HG02943 (cell line): ENCODE measurements around the gene MARCHF9.

Experiments
- ATAC-seq: cut with Tn5 transposase; IDR thresholded peaks from one replicate; pipeline ENCODE4 v1.9.1; 2021; ENCODE audit warnings: mild to moderate bottlenecking, low read depth, moderate library complexity; ENCODE audit not compliant: unreplicated experiment

MARCHF9 gene

DNA sequence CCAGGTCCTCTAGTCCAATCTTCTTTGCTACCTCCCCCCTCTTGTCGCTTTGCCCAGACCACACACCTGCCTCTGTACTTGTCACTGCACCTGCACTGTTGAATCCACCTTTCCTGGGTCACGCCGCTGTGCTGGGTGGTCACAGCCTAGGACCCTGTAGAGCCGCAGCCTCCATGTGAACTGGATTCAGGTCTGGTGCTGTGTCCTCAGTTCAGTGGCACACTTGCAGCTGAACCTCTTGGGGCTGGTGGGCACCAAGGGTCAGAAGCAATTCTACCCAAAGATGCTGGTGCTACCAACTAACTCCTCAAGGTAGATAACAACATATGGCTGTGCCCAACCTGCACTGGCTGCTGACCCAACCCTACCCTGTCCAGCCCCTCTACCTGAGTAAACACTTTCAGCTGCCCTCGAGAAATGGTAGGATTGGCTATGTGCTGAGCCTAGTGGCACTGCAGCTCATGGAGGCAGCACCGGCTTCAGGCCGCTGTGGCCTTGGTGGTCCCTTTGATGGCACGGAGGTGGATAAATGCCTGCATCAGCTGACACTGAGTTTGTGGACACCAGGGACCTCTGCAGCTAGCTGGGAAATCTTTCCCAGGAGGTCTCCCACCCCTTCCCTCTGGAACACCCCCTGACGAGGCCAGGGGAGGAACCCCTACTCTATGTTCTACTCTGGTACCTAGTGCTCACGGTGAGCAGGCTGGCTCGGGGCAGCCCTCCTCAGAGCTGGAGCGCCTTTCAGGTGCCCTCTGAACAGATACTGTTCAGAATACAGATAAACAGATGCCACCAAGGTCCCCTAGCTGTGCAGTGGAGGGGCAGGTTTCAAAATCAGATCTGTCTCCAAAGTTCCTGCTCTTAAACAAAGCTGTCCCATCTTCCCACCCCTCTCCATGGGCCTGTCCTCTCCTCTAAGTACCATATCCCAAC, 30.6 kb upstream of the MARCHF9 start:
- ATAC-seq = no peak

DNA sequence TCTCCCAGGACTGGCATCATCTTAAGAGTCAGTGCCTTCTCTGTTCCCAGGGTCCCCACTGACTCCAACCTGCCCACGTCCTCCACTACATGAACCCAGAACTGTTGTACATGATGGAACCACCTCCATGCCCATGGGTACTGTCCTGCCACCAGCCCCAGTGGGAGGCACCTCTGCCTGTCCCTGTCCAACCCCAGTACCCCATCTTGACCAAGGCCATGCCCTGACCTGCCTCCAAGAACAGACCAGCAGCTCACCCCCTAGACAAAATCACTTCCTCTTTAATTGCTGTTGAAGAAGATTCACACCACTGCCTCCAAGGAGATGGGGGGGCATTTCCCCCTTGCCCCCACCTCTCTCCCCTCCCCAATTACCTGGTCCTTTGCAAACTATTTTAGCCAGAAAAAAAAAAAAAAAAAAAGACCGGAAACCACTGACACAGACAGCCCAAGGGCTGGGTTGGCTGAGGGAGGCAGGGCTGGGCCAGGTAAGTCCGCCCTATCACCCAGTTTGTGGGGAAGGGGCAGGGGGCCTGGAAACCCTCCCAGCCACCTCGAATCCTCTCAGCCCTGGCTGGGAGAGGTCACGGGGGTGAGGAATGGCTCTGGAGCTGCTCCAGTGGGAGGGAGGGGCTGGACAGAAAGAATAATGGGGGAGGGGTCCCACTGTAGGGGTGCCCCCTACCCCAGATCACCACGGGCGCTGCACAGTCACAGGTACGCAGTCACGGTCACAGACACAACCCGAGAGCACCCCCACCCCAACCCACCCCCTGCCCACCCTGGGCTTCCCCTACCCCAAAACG, 29.8 kb upstream of the MARCHF9 start:
- no peak for ATAC-seq

GRCh38 chr12:57725851-57726150, 29.1 kb upstream of the MARCHF9 start:
- ATAC-seq = no peak

DNA sequence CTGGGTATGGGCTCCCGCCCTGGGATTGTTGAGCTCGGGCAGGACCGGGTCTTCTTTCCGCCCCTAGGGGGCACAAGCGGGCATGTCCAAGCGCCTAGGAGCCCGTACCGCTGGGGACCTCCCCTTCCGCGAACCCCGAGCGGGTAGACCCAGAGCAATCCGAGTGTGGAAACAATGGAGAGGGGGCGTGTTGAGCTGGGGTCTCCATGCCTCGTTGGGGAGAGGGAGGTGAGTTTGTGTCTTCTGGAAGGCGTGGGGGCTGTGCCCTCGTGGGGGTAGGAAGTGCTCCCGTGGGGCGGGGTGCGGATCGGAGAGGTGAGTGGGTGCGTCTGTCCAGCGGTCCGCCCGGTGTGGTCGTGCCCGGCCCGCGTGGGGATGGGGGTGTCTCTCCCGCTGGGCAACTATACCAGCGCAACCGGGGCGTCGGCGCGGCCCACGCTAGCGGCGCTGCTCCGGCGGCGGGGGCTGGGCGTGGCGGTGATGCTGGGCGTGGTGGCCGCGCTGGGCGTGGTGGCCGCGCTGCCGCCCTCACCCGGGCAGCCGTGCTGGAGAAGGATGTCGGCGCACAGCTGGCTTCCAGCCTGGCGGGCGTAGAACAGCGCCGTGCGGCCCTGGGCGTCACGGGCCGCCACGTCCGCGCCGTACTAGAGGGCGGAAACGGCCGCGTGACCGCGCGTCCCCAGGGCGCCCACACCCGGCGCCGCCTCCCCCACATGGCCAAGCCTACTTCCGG, 28.6 kb upstream of the MARCHF9 start:
- no peak for ATAC-seq

DNA sequence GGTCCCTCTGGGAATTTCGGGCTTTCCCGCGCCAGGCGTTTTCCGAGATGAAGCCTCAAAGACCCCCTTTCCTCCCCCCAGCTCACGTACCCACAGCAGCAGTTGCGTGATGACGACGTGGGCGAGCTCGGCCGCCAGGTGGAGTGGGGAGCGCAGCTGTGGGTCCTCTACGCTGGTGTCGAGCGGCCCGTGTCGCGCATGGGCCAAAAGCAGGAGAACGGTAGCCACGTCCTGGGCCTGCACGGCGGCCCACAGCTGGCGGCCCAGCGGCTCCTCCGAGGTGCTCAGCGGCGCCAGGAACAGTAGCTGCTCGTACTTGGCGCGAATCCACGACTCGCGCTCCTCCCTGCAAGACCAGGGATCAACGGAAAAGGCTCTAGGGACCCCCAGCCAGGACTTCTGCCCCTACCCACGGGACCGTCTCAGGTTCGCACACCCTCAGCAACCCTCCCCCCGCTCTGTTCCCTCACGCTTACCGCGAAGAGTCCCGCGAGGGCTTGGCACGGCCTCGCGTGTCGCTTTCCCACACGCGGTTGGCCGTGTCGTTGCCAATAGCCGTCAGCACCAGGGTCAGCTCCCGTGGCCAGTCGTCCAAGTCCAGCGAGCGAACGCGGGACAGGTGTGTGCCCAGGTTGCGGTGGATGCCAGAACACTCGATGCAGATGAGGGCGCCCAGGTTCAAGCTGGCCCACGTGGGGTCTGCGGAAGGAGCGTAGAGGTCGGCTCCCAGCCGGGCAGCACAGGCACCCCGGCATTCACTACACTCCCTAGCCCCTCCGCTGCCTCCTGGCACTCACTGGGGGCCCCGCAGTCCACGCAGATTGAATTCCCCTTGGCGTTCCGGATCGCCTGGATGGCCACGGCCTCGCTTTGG, 27.8 kb upstream of the MARCHF9 start:
- ATAC-seq = no peak

- no peak for ATAC-seq
These were observed 27.0 kb upstream of the MARCHF9 start for GRCh38 chr12:57727758-57728395.

DNA sequence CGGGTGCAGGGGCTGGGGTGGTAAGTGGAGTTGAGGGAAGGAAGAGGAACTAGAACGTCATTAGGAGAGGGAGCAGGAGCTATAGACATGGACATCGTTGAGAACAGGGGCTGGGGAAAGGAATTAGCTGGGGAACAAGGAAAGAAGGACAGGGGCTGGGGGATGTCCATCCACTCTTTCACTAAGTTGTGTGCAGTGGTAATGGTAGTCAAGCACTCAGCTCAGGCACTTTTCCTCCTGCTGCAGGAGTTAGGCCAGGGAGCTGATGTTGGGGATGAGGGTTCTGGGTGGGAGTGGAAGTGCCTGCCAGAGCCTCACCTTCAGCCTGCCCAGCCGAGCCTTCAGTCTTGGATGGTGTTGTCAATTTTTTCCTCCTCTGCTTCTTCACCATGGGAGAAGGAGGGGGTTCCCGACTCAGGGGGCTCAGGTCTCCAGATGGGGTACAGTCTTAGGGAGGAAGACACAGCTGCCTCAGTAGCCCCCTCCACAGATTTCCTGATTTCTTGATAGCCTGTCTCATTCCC, 25.5 kb upstream of the MARCHF9 start:
- ATAC-seq = no peak

DNA sequence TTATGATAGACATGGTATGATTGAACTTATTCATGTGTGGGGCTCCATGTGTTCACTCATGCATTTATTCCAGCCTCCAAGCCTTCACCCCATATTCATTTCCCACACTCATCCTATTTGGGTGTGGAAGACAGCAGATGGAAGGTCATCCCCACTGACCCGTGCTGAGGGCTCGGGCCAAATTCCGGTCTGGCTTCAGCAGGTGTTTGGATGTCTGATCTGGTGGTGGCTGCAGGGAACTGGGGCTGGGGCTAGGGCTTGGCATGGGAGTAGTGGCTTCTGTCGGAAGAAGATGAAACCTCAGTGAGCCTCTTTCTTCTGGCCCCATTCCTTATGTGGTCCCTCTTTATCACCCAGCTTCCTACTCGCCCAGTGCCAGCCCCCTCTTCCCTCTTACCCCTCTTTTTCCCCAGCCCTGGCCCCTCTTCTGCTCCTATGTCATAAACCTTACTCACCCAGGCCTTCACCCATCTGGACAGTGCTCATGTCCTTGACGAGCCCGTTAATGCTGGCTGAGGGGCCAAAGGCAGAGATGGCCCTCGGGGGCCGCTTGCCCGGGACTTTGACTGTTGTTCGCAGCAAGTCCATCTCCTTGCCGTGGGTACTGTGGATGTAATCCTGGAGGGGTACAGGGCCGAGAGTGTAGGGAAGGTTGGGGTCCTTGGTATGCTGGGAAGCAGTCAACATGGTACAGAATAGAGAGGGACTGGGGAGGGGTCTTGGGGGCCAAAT, 24.4 kb upstream of the MARCHF9 start:
- no peak for ATAC-seq

GRCh38 chr12:57731411-57732080, 23.4 kb upstream of the MARCHF9 start:
- no peak for ATAC-seq

- ATAC-seq = no peak
These were observed 22.6 kb upstream of the MARCHF9 start for GRCh38 chr12:57732270-57732669.

GRCh38 chr12:57732726-57733593, 21.9 kb upstream of the MARCHF9 start:
- ATAC-seq = no peak

DNA sequence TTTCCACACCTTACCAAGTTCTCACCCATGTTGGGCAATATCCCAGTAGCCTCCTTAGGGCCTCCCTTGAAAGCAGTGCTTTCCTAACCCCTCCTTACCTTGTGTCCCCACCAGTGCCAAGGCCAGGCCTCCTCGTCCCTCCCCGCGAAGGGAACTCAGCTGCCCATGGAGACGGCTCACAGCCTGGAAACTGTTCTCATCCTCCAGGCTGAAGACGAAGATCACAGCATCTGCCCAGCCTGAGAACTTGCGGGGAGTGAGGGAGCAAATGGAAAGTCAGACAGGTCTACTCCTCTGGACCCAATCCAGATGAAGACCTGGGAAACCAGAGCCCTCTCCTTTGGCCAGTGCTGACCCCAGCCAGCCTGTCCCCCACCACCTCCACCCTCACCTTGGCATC, 21.0 kb upstream of the MARCHF9 start:
- no peak for ATAC-seq

- ATAC-seq = no peak
These were observed 20.3 kb upstream of the MARCHF9 start for GRCh38 chr12:57734591-57734990.

DNA sequence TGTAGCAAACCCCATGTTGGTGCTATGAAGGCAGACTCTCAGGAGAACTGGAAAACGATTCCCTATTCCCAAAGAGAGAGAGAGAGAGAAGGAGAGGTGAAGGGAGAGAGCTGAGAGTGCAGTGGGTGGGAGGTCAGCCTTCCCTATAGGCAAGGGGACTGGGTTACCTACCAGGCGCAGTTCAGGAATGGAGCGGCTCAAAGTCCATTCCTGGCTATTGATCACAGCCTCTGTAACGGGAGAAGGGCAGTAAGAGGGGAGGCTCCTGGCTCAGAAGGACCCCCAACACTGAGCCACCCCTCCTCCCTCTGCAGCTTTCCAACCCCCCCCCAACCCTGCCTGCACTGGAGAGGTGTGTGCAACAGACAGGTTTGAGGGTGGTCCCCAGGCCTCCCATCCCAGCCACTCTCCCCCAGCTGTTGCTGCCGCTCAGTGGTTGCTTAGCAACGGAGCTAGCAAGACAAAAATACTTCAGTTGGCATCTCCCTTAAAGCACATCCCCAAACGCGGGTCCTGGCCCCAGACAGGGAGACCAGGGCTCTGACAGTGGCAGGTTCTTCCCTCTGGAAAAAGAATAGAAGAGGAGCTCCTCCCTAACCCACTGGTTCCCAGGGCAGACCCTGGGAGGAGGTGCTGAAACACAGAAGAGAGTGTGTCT, 19.6 kb upstream of the MARCHF9 start:
- no peak for ATAC-seq

- ATAC-seq = no peak
These were observed 18.8 kb upstream of the MARCHF9 start for GRCh38 chr12:57735952-57736740.
